ENCODE measurements around the gene NLRC4.

The NLRC4 gene

DNA sequence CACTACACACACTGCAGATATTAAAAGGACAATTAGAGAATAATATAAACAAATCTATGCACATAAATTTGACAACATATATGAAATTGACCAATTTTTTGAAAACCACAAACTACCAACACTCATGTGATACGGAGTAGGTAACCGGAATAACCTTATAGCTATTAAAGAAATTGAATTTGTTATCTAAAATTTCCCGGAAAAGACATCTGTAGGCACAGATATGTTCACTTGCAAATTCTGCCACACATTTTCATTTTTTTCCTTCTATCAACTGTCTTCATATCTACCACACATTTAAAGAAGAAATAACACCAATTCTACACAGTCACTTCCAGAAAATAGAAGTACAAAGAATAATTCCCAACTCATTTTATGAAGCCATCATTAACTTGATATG, 22.4 kb downstream of the NLRC4 start:
- H3K9me3 ChIP-seq (ENCODE audit: insufficient read depth, low read depth, low read length), result no peaks in the 10 kb centered on the region
- WGBS, result 98% methylated on average over 3 of the region's 3 CpGs
- H3K27me3 ChIP-seq (ENCODE audit: insufficient read depth, low read length), result no peaks in the 10 kb centered on the region

DNA sequence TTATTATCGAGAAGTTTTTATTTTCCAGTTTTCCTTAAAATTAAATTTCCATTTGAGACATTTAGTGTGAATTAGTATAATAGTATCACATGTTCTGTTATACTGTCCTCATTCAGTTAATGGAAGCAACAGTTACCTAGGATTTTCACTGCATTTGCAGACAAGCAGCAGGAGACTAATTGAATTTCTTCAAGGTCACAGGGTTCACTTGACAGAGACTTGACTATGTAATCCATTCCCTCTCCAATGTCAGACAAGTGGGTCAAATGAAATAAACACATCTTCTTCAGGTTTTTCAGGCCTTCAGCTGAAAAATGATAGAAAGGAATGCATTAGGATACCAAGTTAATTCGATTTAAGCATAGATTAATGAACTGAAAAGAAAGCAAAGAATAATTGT, 26.7 kb downstream of the NLRC4 start:
- WGBS, result 96% methylated on average over 1 of the region's 2 CpGs

More for the DNA sequence above, 22.4 kb downstream of the NLRC4 start:
- H3K27ac ChIP-seq (ENCODE audit: low read depth, low read length), result no peak overlapping the region
- no peak overlapping the region for H3K4me3 ChIP-seq (ENCODE audit: low read length)
- no peak overlapping the region for H3K9ac ChIP-seq (ENCODE audit: low read depth, low read length)
- no peaks in the 10 kb centered on the region for H3K4me1 ChIP-seq (ENCODE audit: insufficient read depth, low read length)
- H3K36me3 ChIP-seq (ENCODE audit: insufficient read depth, low read length), result no peaks in the 10 kb centered on the region

DNA sequence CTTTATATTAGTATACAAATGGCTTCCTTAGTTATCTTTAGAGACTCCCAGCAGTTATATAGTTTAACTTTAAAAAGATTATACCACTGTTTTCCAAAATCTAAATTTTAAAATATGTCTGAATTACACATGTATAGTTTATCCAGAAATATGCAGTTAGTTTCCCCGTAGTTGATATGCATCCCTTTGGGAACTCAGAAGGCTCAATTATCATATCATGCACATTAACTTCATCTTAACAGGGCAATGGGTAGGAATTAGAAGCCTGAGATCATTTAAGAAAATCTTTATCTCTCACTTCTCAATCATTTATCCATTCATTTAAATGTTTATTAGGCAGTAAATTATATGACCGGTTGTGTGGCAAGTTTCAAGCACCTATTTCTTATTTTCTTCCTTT, 27.2 kb downstream of the NLRC4 start:
- Histone ChIP-seq H3K36me3 (ENCODE audit: insufficient read depth, low read length) (no peaks in the 10 kb centered on the region), H3K9me3 (ENCODE audit: insufficient read depth, low read depth, low read length) (no peaks in the 10 kb centered on the region), H3K27me3 (ENCODE audit: insufficient read depth, low read length) (no peaks in the 10 kb centered on the region), H3K4me3 (ENCODE audit: low read length) (no peak overlapping the region), H3K27ac (ENCODE audit: low read depth, low read length) (no peak overlapping the region), H3K9ac (ENCODE audit: low read depth, low read length) (no peak overlapping the region), H3K4me1 (ENCODE audit: insufficient read depth, low read length) (no peaks in the 10 kb centered on the region; the same call in 1 of the 2 replicates)
- 100% methylated on average over 2 of the region's 2 CpGs for WGBS

More for the DNA sequence above, 26.7 kb downstream of the NLRC4 start:
- Histone ChIP-seq H3K27me3 (ENCODE audit: insufficient read depth, low read length) (no peaks in the 10 kb centered on the region), H3K27ac (ENCODE audit: low read depth, low read length) (no peak overlapping the region), H3K9me3 (ENCODE audit: insufficient read depth, low read depth, low read length) (no peaks in the 10 kb centered on the region), H3K4me3 (ENCODE audit: low read length) (no peak overlapping the region), H3K36me3 (ENCODE audit: insufficient read depth, low read length) (no peaks in the 10 kb centered on the region), H3K4me1 (ENCODE audit: insufficient read depth, low read length) (no peaks in the 10 kb centered on the region; the same call in 1 of the 2 replicates), H3K9ac (ENCODE audit: low read depth, low read length) (no peak overlapping the region)

DNA sequence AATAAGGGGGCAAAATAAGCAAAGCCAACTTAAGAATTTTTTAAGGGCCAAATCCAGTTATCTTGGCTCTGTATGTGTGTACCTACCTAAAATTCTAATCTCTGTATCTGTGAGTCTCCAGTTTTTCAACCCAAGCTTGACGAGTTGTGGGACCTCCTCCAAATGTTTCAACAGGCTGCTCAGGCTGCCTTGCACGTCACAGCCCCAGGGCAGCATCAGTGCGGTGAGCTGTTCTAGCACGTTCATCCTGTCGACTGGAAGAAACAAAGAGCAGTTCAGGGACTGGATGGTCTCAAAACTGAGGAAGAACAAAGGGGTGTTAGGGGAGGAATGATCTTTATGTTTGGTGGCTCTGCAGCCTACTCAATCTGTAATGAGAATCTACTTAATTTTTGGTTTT, 29.4 kb downstream of the NLRC4 start:
- Histone ChIP-seq H3K9me3 (ENCODE audit: insufficient read depth, low read depth, low read length) (no peaks in the 10 kb centered on the region), H3K4me1 (ENCODE audit: insufficient read depth, low read length) (no peaks in the 10 kb centered on the region; the same call in 1 of the 2 replicates), H3K27ac (ENCODE audit: low read depth, low read length) (no peak overlapping the region), H3K27me3 (ENCODE audit: insufficient read depth, low read length) (no peaks in the 10 kb centered on the region), H3K36me3 (ENCODE audit: insufficient read depth, low read length) (no peaks in the 10 kb centered on the region), H3K4me3 (ENCODE audit: low read length) (no peak overlapping the region), H3K9ac (ENCODE audit: low read depth, low read length) (no peak overlapping the region)
- WGBS, result 82% methylated on average over 5 of the region's 5 CpGs

DNA sequence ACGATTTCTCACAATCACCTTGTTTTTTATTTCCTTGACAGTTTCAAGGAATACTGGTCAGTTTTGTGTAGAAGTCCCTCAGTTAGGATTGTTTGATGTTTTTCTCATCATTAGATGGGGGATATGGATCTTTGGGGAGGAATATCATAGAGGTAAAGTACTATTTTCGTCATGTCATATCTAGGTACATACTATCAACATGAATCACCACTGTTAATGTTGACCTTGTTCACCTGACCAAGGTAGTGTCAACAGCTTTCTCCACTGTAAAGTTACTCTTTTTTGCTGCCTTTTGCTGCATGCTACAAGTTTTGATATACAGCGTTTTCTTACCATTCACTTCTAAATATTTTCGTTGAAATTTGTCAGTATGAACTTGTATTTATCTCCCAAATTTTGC, 32.7 kb downstream of the NLRC4 start:
- Histone ChIP-seq H3K9ac (ENCODE audit: low read depth, low read length) (no peak overlapping the region), H3K9me3 (ENCODE audit: insufficient read depth, low read depth, low read length) (no peaks in the 10 kb centered on the region), H3K27me3 (ENCODE audit: insufficient read depth, low read length) (no peaks in the 10 kb centered on the region), H3K27ac (ENCODE audit: low read depth, low read length) (no peak overlapping the region), H3K4me1 (ENCODE audit: insufficient read depth, low read length) (peaks cover 3% of the 10 kb centered on the region; the same call in 1 of the 2 replicates), H3K4me3 (ENCODE audit: low read length) (no peak overlapping the region), H3K36me3 (ENCODE audit: insufficient read depth, low read length) (no peaks in the 10 kb centered on the region)
- 88% methylated on average over 4 of the region's 4 CpGs for WGBS

DNA sequence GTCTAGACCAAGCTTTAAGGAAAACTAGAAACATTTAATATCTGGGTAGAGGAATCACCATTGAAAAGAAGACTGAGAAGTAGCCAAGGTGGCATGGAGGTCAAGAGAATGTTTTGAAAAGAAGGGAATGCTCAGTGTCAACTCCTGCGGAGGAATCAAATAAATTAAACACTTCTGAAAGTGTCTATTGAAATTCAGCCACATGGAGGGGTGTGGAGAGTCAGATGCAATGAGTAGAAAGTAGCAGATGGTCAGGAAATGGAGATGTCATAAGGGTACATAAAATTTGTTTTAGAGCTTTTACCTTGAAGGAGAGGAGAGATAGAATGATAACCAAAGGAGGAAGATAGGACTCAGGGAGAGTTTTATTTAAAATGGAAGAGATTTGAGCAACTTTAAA, 35.1 kb downstream of the NLRC4 start:
- no peak overlapping the region for H3K4me3 ChIP-seq (ENCODE audit: low read length)
- 95% methylated on average over 1 of the region's 1 CpG for WGBS
- H3K9me3 ChIP-seq (ENCODE audit: insufficient read depth, low read depth, low read length), result no peaks in the 10 kb centered on the region
- no peak overlapping the region for H3K27ac ChIP-seq (ENCODE audit: low read depth, low read length)
- H3K27me3 ChIP-seq (ENCODE audit: insufficient read depth, low read length), result no peaks in the 10 kb centered on the region
- H3K36me3 ChIP-seq (ENCODE audit: insufficient read depth, low read length), result peaks cover 16% of the 10 kb centered on the region
- H3K9ac ChIP-seq (ENCODE audit: low read depth, low read length), result no peak overlapping the region
- H3K4me1 ChIP-seq (ENCODE audit: insufficient read depth, low read length), result peaks cover 3% of the 10 kb centered on the region; the same call in 1 of the 2 replicates

DNA sequence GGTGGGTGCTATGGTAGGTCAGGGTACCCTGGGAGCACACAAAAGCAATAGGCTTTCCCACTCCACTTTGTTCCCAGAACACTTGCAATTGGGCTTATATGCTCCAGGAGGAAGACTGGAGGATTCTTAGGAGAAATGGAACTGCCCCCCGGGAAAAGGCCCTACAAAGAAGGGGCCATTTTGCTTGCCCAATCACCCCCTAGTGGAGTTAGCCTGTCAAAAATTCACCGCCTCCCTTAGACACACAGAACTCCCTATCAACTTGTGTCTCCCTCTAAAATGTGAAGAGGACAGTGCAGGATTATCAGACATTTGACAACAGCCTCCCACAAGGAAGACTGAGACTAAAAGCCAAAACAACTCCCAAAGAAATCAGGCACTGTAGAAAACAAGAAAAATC, 36.5 kb downstream of the NLRC4 start:
- WGBS, result 93% methylated on average over 2 of the region's 2 CpGs
- peaks cover 3% of the 10 kb centered on the region; the same call in 1 of the 2 replicates for H3K4me1 ChIP-seq (ENCODE audit: insufficient read depth, low read length)
- H3K9me3 ChIP-seq (ENCODE audit: insufficient read depth, low read depth, low read length), result no peaks in the 10 kb centered on the region
- peaks cover 28% of the 10 kb centered on the region for H3K36me3 ChIP-seq (ENCODE audit: insufficient read depth, low read length)
- H3K9ac ChIP-seq (ENCODE audit: low read depth, low read length), result no peak overlapping the region
- H3K27ac ChIP-seq (ENCODE audit: low read depth, low read length), result no peak overlapping the region
- no peaks in the 10 kb centered on the region for H3K27me3 ChIP-seq (ENCODE audit: insufficient read depth, low read length)
- H3K4me3 ChIP-seq (ENCODE audit: low read length), result no peak overlapping the region

DNA sequence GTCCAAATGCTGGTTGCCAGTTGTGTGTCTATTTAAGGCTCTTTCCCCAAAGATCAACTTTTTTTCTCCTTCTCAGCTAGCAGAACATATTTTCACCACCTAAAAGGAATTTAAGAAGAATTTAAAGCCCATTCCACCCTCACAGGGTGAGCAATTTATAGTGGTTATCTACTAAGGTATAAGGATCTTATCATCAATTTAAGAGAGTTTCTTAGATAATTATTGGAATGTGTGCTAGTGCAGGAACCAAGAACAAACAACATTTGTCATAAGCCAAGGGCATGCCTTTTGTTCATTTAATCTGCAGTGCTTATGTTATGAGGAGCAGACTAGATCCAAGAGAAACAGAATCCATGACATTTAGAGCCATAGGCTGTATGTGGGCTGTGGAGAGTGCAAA, 37.2 kb downstream of the NLRC4 start:
- Histone ChIP-seq H3K27ac (ENCODE audit: low read depth, low read length) (no peak overlapping the region), H3K4me3 (ENCODE audit: low read length) (no peak overlapping the region), H3K36me3 (ENCODE audit: insufficient read depth, low read length) (peaks cover 35% of the 10 kb centered on the region), H3K9ac (ENCODE audit: low read depth, low read length) (no peak overlapping the region), H3K27me3 (ENCODE audit: insufficient read depth, low read length) (no peaks in the 10 kb centered on the region), H3K4me1 (ENCODE audit: insufficient read depth, low read length) (peaks cover 3% of the 10 kb centered on the region; the same call in 1 of the 2 replicates), H3K9me3 (ENCODE audit: insufficient read depth, low read depth, low read length) (no peaks in the 10 kb centered on the region)

DNA sequence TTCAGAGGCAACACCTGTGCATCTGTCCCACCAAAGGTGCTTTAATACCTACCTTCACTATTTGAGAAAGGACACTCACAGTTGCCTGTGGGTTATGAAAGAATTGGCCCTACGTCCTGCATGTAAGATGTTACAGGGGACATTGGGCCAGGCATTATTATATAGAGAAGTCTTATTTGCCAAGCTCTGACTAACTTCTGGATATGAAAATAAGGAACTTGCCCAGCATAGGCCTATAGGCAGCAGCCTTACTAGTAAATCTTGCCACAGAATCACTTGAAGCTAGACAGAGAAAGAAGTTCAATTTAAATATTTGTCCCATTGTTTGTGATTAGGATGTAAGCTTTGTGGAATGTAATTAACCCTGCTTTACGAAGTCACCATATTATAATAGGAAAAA, 41.7 kb downstream of the NLRC4 start:
- no peak overlapping the region for H3K9ac ChIP-seq (ENCODE audit: low read depth, low read length)
- WGBS, result 100% methylated on average over 2 of the region's 2 CpGs
- H3K27ac ChIP-seq (ENCODE audit: low read depth, low read length), result no peak overlapping the region
- H3K36me3 ChIP-seq (ENCODE audit: insufficient read depth, low read length), result peaks cover 60% of the 10 kb centered on the region
- no peaks in the 10 kb centered on the region for H3K9me3 ChIP-seq (ENCODE audit: insufficient read depth, low read depth, low read length)
- no peaks in the 10 kb centered on the region for H3K27me3 ChIP-seq (ENCODE audit: insufficient read depth, low read length)
- H3K4me1 ChIP-seq (ENCODE audit: insufficient read depth, low read length), result no peaks in the 10 kb centered on the region
- no peak overlapping the region for H3K4me3 ChIP-seq (ENCODE audit: low read length)

DNA sequence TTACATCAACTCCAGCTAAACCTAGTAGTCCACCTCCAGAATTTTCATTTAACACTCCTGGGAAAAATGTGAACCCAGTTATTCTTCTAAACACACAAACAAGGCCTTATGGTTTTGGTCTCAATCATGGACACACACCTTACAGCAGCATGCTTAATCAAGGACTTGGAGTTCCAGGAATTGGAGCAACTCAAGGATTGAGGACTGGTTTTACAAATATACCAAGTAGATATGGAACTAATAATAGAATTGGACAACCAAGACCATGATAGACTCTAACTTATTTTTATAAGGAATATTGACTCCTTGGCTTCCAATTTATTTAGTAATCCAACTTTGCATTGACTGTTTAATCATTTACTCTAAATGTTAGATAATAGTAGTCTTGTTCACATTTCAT, 44.2 kb downstream of the NLRC4 start:
- Histone ChIP-seq H3K27me3 (ENCODE audit: insufficient read depth, low read length) (no peaks in the 10 kb centered on the region), H3K9me3 (ENCODE audit: insufficient read depth, low read depth, low read length) (no peaks in the 10 kb centered on the region), H3K4me1 (ENCODE audit: insufficient read depth, low read length) (no peaks in the 10 kb centered on the region), H3K36me3 (ENCODE audit: insufficient read depth, low read length) (peaks cover 53% of the 10 kb centered on the region), H3K4me3 (ENCODE audit: low read length) (no peak overlapping the region), H3K27ac (ENCODE audit: low read depth, low read length) (no peak overlapping the region), H3K9ac (ENCODE audit: low read depth, low read length) (no peak overlapping the region)

DNA sequence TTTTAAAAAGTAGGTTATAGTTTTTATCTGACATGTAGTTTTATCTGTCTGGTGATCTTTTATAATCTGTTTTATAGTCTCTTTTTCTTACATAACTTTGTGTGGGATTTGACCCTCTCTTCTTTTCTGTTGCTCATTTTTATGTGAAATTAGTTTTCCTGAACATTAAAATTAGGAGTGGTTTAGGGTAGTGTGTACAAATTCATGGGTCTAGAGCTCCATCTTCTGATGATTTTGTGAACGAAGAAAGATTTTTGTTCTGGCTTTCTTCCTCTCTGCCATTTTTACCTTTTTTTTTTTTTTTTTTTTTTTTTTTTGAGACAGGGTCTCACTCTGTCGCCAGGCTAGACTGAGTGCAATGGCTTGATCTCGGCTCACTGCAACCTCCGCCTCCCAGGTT, 52.4 kb downstream of the NLRC4 start:
- no peaks in the 10 kb centered on the region for H3K27me3 ChIP-seq (ENCODE audit: insufficient read depth, low read length)
- peaks cover 25% of the 10 kb centered on the region for H3K36me3 ChIP-seq (ENCODE audit: insufficient read depth, low read length)
- H3K9ac ChIP-seq (ENCODE audit: low read depth, low read length), result no peak overlapping the region
- no peaks in the 10 kb centered on the region for H3K9me3 ChIP-seq (ENCODE audit: insufficient read depth, low read depth, low read length)
- no peak overlapping the region for H3K4me3 ChIP-seq (ENCODE audit: low read length)
- no peak overlapping the region for H3K27ac ChIP-seq (ENCODE audit: low read depth, low read length)
- no peaks in the 10 kb centered on the region for H3K4me1 ChIP-seq (ENCODE audit: insufficient read depth, low read length)
- WGBS, result 92% methylated on average over 3 of the region's 4 CpGs

DNA sequence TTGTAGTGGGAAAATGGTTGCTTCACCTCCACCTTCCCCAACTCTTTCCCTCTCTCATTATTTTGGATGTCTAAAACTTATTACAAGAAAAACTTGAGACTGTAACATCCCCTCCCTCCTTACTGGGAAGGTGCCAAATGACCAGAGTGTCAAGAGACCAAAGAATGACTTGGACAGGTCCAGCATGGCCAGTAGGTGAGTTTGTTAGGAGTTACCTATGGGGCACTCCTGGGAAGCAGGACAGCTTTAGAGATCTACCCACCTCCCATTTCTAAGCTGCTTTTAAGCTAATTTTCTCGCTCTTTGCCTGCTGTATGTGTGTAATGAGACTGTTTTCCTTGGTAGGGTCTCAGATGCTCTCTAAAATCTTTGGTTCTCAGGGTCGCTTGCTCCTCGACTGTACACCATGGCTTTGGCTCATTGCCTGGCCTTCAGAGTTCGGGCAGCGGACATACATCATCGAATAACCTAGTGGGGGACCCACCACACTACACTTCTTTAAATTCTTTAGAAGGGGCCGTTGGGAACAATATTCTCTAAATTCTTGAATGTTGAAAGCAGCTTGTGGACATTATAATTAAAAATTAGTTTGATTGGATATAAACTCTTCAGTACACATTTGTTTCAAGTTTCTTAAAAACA, 53.8 kb downstream of the NLRC4 start:
- H3K9ac ChIP-seq (ENCODE audit: low read depth, low read length), result no peak overlapping the region
- H3K27me3 ChIP-seq (ENCODE audit: insufficient read depth, low read length), result no peaks in the 10 kb centered on the region
- 91% methylated on average over 6 of the region's 7 CpGs for WGBS
- H3K4me1 ChIP-seq (ENCODE audit: insufficient read depth, low read length), result no peaks in the 10 kb centered on the region
- peaks cover 26% of the 10 kb centered on the region for H3K36me3 ChIP-seq (ENCODE audit: insufficient read depth, low read length)
- no peaks in the 10 kb centered on the region for H3K9me3 ChIP-seq (ENCODE audit: insufficient read depth, low read depth, low read length)
- H3K27ac ChIP-seq (ENCODE audit: low read depth, low read length), result no peak overlapping the region
- no peak overlapping the region for H3K4me3 ChIP-seq (ENCODE audit: low read length)

Data from HUES64 (cell line).